GM12872 (cell line): ENCODE results near the gene ROBO1.

ENCODE experiments used
- TF ChIP-seq, protein P1 (sequence below): IDR thresholded peaks from 3 replicates; pipeline ENCODE4 v1.5.1; 2011; ENCODE audit warnings: low read depth, mild to moderate bottlenecking, low read length, moderate library complexity; ENCODE audit not compliant: insufficient read depth

ROBO1 gene

DNA sequence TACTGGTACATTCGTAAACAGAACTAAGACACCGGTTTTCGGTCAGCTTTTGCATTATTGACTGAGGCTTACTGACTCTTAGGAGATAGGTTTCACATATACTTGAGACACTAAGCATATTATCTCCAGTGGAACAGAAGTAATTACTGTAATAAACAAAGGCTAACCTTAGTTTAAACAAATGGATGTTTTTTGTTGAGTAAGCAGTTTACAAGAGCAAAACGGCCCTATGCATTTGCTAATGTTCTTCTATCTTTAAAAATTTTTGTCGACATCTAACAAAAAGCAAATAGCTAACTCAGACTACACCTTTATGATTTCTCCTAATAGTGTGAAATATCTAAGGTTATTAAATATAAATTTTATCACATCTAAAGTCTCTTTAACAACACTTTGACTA lies 664.5 kb downstream of the ROBO1 start:
- TF ChIP-seq, protein P1, sequence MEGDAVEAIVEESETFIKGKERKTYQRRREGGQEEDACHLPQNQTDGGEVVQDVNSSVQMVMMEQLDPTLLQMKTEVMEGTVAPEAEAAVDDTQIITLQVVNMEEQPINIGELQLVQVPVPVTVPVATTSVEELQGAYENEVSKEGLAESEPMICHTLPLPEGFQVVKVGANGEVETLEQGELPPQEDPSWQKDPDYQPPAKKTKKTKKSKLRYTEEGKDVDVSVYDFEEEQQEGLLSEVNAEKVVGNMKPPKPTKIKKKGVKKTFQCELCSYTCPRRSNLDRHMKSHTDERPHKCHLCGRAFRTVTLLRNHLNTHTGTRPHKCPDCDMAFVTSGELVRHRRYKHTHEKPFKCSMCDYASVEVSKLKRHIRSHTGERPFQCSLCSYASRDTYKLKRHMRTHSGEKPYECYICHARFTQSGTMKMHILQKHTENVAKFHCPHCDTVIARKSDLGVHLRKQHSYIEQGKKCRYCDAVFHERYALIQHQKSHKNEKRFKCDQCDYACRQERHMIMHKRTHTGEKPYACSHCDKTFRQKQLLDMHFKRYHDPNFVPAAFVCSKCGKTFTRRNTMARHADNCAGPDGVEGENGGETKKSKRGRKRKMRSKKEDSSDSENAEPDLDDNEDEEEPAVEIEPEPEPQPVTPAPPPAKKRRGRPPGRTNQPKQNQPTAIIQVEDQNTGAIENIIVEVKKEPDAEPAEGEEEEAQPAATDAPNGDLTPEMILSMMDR: no peak

DNA sequence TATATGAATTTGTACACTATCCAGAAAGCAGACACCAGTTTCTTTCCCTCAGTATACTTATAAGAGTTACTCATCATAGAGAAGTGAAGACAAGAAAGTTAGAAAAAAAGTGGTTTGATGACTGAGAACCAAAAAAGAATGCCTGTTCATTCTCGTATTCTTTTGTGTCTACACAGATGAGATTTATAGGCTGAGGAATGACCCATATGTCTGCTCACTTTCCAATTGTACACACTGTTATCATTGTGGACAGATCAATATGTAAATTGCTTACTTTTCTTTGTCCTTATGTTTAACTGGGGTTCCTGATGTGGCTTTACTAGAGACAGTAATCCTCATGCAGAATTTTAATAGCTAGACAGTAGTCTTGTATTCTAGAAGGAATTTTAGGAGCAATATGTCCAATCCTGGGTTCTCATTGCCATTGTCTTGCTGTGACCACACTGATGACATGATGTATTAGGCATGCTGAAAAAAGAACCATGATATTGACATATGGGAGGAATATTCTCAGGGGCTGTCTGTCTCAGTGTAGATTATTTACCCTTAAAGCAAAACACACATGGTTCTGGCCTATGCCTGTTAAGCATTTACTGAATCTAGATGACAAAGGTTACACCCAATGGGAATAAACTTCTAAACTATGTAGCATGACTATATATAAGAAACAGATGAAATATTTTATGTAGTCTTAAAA lies 669.7 kb downstream of the ROBO1 start:
- TF ChIP-seq, protein P1: no peak

DNA sequence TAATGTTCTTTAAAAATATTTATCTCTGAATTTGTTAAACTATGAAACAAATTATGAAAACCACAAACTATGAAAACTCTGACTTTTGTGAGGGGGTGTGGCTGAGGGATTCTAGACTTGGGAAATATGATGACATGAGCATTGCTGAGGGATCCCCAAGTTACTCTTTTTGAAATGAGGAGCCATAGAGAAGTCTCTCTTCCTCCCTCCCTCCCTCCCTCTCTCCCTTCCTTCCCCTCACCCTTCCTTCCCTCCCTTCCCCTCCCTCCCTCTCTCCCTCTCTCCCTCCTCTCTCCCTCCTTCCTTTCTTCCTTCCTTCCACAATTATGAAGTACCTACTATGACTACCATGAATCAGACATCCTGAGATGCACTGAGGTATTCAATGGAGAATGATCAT lies 673.1 kb downstream of the ROBO1 start:
- TF ChIP-seq, protein P1: no peak

DNA sequence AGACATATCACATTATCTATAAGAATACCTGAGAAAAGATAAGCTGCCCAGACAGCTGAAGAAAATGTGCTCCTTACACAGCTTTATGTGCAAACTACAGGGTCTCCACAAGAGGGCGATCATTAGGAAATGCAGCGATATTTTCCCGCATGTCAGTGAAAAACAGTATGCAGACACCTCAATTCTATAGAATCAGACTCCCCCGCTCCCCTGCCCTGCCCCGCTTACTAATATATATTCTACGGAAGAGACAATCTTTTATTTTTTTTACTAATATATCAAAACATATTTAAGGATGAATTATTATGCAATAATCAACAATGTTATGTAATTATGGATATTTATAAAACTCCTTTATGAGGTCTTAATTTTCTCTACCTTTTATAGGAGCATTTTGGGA lies 681.3 kb downstream of the ROBO1 start:
- TF ChIP-seq, protein P1: peak; percentile 72

DNA sequence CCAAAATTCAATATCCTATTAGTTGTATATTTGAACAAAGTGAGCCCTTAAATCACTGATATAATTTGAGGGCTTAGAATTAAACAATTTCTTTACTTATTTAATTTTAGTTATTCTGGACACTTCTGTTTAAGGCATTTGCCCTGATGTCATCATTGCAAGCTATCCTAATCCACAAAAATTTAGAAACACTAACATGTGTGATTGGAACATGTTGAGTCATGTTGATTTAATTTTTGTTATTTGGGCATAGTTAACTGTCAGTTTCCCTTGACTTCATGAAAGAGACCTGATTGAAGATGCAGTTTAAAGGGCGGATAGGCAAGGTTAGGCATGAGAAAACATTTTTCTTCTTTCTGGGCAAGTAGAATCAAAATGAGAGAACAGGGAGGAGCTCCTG lies 682.6 kb downstream of the ROBO1 start:
- TF ChIP-seq, protein P1: no peak

DNA sequence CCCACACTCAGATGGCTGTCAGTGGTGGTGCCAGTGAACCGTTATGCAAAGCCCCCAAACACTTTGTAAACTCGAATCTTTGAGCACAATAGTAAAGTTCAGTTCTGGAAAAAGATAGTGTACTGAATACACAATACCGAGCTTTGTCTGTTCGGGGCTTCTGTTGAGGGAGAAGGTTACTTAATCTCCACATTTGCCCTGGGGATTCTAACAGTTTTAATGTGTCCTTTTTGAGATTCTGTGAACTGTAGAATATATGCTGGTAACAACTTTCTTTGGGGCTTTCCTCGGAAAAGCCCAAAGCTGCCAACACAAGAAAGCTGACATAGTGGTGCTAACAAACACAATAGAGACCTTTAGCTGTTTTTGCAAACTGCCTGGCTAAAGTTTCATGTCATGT lies 686.5 kb downstream of the ROBO1 start:
- TF ChIP-seq, protein P1: no peak

DNA sequence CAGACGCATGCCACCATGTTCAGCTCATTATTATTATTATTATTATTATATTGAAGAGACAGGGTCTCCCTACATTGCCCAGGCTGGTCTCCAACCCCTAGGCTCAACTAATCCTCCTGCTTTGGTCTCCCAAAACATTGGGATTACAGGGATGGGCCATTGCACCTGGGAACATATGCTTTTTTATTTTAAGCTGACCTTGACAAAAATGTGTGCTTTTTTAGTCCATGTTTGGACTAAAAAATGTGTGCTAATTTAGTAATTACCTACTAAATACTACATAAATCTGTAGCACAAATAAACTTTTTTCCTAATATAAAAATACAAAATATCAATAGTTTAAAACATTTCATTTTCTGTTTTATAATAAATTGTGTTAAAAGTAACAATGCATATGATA lies 693.2 kb downstream of the ROBO1 start:
- TF ChIP-seq, protein P1: no peak

DNA sequence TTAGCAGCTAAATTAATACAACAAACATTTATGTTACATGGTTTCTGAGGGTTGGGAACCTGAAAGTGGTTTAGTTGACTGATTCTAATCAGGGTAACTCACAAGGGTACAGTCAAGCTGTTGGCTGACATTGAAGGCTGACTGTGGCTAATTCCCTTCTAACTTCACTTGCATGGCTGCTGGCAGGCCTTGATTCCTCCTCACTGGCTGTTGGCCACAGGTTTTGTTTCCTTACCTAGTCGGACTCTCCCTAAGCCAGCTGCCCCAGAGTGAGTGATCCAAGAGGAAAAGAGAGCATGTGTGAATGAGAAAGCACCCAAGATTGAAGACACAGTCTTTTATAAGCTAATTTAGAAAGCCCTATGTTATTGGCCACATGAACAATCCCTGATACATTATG lies 700.1 kb downstream of the ROBO1 start:
- TF ChIP-seq, protein P1: no peak
